ENCODE results near the gene CACNA2D1. TPM values are rescaled to one million over a fixed set of nuclear protein-coding genes. Genes with fewer than 3 reads are reported as not detected.

CACNA2D1 gene
- polyA plus RNA-seq, 1 experiment: 6.0 TPM

DNA sequence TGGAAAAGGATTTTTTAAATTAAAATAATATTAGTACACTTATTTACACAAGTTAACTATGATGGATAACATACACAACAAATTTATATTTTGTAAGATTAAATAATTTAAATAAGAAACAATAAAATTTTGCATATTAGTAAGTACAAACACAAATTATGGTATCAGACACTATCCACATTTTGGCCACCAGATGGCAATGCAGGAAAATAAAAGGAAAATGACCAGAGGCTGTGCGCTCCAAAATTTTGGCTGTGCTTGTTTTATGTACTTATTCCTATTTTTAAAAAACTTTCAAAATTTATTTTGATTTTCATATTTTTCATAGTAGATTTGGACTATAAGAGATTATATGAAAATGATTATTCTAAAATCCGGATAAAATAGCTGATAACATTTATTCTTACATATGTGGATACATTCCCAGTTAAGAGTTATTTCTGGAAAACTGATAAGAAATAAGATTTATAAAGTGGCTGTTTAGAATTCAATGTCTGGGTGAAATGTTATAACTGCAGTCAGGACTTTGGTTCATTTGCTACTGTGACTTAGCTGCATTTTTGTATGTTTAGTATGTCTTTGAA, 399.0 kb downstream of the CACNA2D1 start:
- ChIA-PET POLR2A (no interaction called here), CTCF (interaction anchor here (0.7 to 1.9 kb wide), 13 partner anchors 8 to 684 kb away, joined by 3 to 6 read pairs (median 3); no protein-coding TSS in a partner anchor)
- Histone ChIP-seq H3K27me3 (ENCODE audit: control insufficient read depth, insufficient read depth, low read length) (no peaks in the 10 kb centered on the region), H3K4me3 (ENCODE audit: low read depth, low read length) (no peak overlapping the region), H3K36me3 (ENCODE audit: control insufficient read depth, insufficient read depth, low read length) (no peaks in the 10 kb centered on the region)
- TF ChIP-seq, protein P1, sequence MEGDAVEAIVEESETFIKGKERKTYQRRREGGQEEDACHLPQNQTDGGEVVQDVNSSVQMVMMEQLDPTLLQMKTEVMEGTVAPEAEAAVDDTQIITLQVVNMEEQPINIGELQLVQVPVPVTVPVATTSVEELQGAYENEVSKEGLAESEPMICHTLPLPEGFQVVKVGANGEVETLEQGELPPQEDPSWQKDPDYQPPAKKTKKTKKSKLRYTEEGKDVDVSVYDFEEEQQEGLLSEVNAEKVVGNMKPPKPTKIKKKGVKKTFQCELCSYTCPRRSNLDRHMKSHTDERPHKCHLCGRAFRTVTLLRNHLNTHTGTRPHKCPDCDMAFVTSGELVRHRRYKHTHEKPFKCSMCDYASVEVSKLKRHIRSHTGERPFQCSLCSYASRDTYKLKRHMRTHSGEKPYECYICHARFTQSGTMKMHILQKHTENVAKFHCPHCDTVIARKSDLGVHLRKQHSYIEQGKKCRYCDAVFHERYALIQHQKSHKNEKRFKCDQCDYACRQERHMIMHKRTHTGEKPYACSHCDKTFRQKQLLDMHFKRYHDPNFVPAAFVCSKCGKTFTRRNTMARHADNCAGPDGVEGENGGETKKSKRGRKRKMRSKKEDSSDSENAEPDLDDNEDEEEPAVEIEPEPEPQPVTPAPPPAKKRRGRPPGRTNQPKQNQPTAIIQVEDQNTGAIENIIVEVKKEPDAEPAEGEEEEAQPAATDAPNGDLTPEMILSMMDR (IDR thresholded peaks at IDR 0.05; ENCODE audit: insufficient read depth, low read depth, low read length): peak; percentile 59
- no peak for DNase-seq (ENCODE audit: low read depth)

DNA sequence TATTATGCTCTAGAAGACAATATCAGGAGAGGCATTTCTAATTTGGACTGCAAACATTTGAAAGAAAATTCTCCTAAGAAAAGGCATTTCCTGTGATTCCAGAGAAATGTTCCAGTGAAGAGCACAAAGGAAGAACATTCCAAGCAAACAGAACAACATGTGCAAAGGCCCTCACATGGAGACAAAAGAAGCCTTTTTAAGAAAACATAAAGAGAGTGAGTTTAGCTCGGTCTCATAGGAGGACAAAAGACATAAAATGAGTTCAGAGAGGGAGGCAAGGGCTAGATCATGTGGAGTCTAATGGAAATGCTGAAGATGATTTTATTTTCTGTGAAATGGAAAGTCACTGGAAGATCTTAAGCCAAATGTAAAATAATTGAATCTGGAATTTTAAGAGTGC, 404.0 kb downstream of the CACNA2D1 start:
- CTCF ChIA-PET: interaction anchor here (0.9 kb wide), 1 partner anchor 11 kb away, joined by 3 read pairs; no protein-coding TSS in a partner anchor
- POLR2A ChIA-PET: no interaction called here
- H3K4me3 ChIP-seq (ENCODE audit: low read depth, low read length): no peak overlapping the region
- H3K36me3 ChIP-seq (ENCODE audit: control insufficient read depth, insufficient read depth, low read length): no peaks in the 10 kb centered on the region
- DNase-seq (ENCODE audit: low read depth): no peak
- TF ChIP-seq, protein P1 (IDR thresholded peaks at IDR 0.05; ENCODE audit: insufficient read depth, low read depth, low read length): no peak
- no peaks in the 10 kb centered on the region for H3K27me3 ChIP-seq (ENCODE audit: control insufficient read depth, insufficient read depth, low read length)

DNA sequence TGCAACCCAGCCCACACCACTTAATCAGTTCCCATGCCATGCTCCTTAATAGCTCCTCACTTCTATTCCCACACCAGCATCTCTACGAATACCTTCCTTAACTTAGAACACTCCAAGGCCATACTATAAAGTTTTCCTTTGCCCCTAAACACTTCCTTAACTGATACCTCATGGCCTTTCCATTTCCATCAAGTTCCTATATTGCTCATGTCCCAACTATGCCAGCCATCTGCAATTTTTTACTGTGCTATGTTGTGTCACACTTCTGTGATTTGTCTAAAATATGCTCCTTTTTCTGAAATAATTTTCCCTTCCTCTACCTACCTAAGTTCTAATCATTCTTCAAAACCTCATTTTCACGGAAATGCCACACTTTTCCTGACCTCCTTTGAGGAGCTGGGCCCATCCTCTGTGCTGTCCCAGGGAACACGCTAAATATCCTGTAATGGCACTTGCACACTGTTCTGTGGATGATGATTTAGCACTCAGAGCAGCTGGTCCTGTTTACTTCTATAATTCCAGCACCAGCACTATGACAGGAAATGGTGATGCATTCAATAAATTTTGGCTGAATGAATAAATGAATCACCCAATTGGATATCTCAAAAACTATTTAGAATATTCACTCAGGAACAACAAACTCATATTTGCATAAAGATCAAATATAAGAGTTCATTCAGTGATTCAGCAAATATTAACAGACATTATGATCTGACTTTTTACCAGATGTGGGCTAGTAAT, 407.3 kb downstream of the CACNA2D1 start:
- TF ChIP-seq, protein P1 (IDR thresholded peaks at IDR 0.05; ENCODE audit: insufficient read depth, low read depth, low read length): no peak
- Histone ChIP-seq H3K27me3 (ENCODE audit: control insufficient read depth, insufficient read depth, low read length) (no peaks in the 10 kb centered on the region), H3K36me3 (ENCODE audit: control insufficient read depth, insufficient read depth, low read length) (no peaks in the 10 kb centered on the region), H3K4me3 (ENCODE audit: low read depth, low read length) (no peak overlapping the region)
- POLR2A ChIA-PET: no interaction called here
- CTCF ChIA-PET: interaction anchor here (0.7 to 1.1 kb wide), 2 partner anchors 8 to 907 kb away, joined by 3 read pairs; no protein-coding TSS in a partner anchor
- DNase-seq (ENCODE audit: low read depth): peak; percentile 49

DNA sequence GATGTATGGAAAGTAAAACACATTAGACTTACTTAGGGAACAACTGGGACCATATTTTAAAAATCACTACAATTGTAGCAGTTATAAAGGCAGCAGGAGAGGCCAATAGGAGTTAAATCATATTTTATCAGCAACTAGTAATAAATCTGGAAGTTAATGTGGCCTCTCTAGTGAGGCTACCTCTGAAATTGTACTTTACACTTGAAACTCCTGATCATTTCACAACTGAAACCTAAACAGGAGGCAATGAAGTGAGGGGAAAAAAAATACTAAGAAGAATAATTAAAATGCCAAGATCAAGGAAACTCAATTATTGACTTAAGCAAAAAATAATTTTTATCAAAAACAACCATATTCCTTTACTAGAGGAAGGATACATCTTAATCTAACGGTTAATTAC, 408.1 kb downstream of the CACNA2D1 start:
- TF ChIP-seq, protein P1 (IDR thresholded peaks at IDR 0.05; ENCODE audit: insufficient read depth, low read depth, low read length): no peak
- ChIA-PET CTCF (interaction anchor here (0.7 kb wide), 1 partner anchor 906 kb away, joined by 3 read pairs; no protein-coding TSS in a partner anchor), POLR2A (no interaction called here)
- Histone ChIP-seq H3K4me3 (ENCODE audit: low read depth, low read length) (no peak overlapping the region), H3K36me3 (ENCODE audit: control insufficient read depth, insufficient read depth, low read length) (no peaks in the 10 kb centered on the region), H3K27me3 (ENCODE audit: control insufficient read depth, insufficient read depth, low read length) (no peaks in the 10 kb centered on the region)
- DNase-seq (ENCODE audit: low read depth): no peak

DNA sequence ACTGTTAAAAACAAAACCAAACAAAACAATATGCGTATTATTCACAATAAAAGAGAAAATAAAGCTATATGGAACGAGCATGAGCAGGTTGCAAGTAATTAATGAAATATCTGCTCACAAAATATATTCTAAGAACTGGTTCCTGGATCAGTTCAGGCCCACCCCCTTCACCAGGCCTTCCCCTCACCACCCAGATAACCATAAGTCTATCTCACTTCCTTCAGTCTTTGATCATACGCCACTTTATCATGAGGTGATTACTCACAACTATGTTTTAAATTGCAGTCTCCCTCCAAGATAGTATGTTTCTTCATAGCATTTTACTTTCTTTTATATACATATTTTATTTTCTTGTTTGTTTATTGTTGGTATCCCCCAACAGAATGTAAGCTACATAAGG, 410.7 kb downstream of the CACNA2D1 start:
- CTCF ChIA-PET: interaction anchor here (0.6 kb wide), 1 partner anchor 348 kb away, joined by 3 read pairs; no protein-coding TSS in a partner anchor
- TF ChIP-seq, protein P1 (IDR thresholded peaks at IDR 0.05; ENCODE audit: insufficient read depth, low read depth, low read length): no peak
- POLR2A ChIA-PET: no interaction called here
- Histone ChIP-seq H3K27me3 (ENCODE audit: control insufficient read depth, insufficient read depth, low read length) (no peaks in the 10 kb centered on the region), H3K36me3 (ENCODE audit: control insufficient read depth, insufficient read depth, low read length) (no peaks in the 10 kb centered on the region), H3K4me3 (ENCODE audit: low read depth, low read length) (no peak overlapping the region)
- DNase-seq (ENCODE audit: low read depth): no peak
